HEK293 (cell line): Measurements from ENCODE around the gene TRAFD1.

Experiments used
- CTCF ChIP-seq: fragments of 450-650 bp; formaldehyde crosslinking; IDR thresholded peaks from 2 replicates; pipeline ENCODE4 v1.5.1; 2016; ENCODE audit warnings: missing biosample characterization, missing genetic modification characterization
- ELK4 ChIP-seq: IDR thresholded peaks from 2 replicates; pipeline ENCODE4 v1.6.1; 2011; ENCODE audit warnings: mild to moderate bottlenecking, low read depth, low read length, borderline replicate concordance
- KLF1 ChIP-seq: fragments of 450-650 bp; formaldehyde crosslinking; IDR thresholded peaks from 2 replicates; pipeline ENCODE4 v1.5.1; 2016; ENCODE audit warnings: missing biosample characterization, missing genetic modification characterization
- REST ChIP-seq: fragments of 450-650 bp; formaldehyde crosslinking; IDR thresholded peaks from 2 replicates; pipeline ENCODE4 v1.5.1; 2016; ENCODE audit warnings: missing biosample characterization, missing genetic modification characterization
- ZNF121 ChIP-seq: fragments of 450-650 bp; formaldehyde crosslinking; IDR thresholded peaks from 2 replicates; pipeline ENCODE4 v1.5.1; 2016; ENCODE audit warnings: missing biosample characterization, missing genetic modification characterization
- ZNF146 ChIP-seq: fragments of 450-650 bp; formaldehyde crosslinking; IDR thresholded peaks from 2 replicates; pipeline ENCODE4 v1.5.1; 2016; ENCODE audit warnings: missing biosample characterization, missing genetic modification characterization

GRCh38 chr12:112097641-112098040 is 27.7 kb upstream of the TRAFD1 start:
- TF ChIP-seq CTCF (tag by site-specific recombination) (no peak), KLF1 (tag by site-specific recombination) (no peak), ZNF121 (tag by site-specific recombination) (no peak), REST (tag by site-specific recombination) (no peak), ZNF146 (no peak), ELK4 (no peak)
